ENCODE measurements around the gene KLRF2.
"Not testable (repeated sequence)": the region's sequence is repeated elsewhere in the genome, so short reads cannot be mapped to it uniquely, and the experiment has no call there.

Gene KLRF2

GRCh38 chr12:9872162-9872561 lies 9.1 kb upstream of the KLRF2 start:
- no peaks in the 10 kb centered on the region for H3K4me1 ChIP-seq
- peaks cover 5% of the 10 kb centered on the region for H3K27me3 ChIP-seq
- TF ChIP-seq CTCF (IDR thresholded peaks at IDR 0.05; ENCODE audit: low read depth, low read length): no peak
- no peak for DNase-seq
- no peak overlapping the region for H3K4me3 ChIP-seq (ENCODE audit: low read depth, low read length)
- no peaks in the 10 kb centered on the region for H3K9me3 ChIP-seq
- no peaks in the 10 kb centered on the region for H3K36me3 ChIP-seq

GRCh38 chr12:9872742-9873141 lies 8.5 kb upstream of the KLRF2 start:
- TF ChIP-seq CTCF (IDR thresholded peaks at IDR 0.05; ENCODE audit: low read depth, low read length): no peak
- Histone ChIP-seq H3K4me1 (no peaks in the 10 kb centered on the region), H3K27me3 (peaks cover 5% of the 10 kb centered on the region), H3K4me3 (ENCODE audit: low read depth, low read length) (no peak overlapping the region), H3K36me3 (no peaks in the 10 kb centered on the region), H3K9me3 (no peaks in the 10 kb centered on the region)
- DNase-seq: no peak

GRCh38 chr12:9876120-9876519 lies 5.2 kb upstream of the KLRF2 start:
- H3K4me1 ChIP-seq; H3K27me3 ChIP-seq; H3K9me3 ChIP-seq; H3K36me3 ChIP-seq; H3K4me3 ChIP-seq (ENCODE audit: low read depth, low read length); DNase-seq: not testable (repeated sequence)

GRCh38 chr12:9880532-9881078 lies 684 bp upstream of the KLRF2 start:
- no peaks in the 10 kb centered on the region for H3K36me3 ChIP-seq
- H3K4me3 ChIP-seq (ENCODE audit: low read depth, low read length): no peak overlapping the region
- TF ChIP-seq CTCF (IDR thresholded peaks at IDR 0.05; ENCODE audit: low read depth, low read length): no peak
- H3K4me1 ChIP-seq: no peaks in the 10 kb centered on the region
- no peak for DNase-seq
- H3K9me3 ChIP-seq: no peaks in the 10 kb centered on the region
- H3K27me3 ChIP-seq: no peaks in the 10 kb centered on the region

GRCh38 chr12:9881988-9882387 lies 699 bp downstream of the KLRF2 start:
- Histone ChIP-seq H3K9me3 (no peaks in the 10 kb centered on the region), H3K36me3 (no peaks in the 10 kb centered on the region), H3K27me3 (no peaks in the 10 kb centered on the region), H3K4me1 (no peaks in the 10 kb centered on the region), H3K4me3 (ENCODE audit: low read depth, low read length) (no peak overlapping the region)
- no peak for DNase-seq
- no peak for TF ChIP-seq CTCF (IDR thresholded peaks at IDR 0.05; ENCODE audit: low read depth, low read length)

- TF ChIP-seq CTCF (IDR thresholded peaks at IDR 0.05; ENCODE audit: low read depth, low read length): no peak
- H3K4me3 ChIP-seq (ENCODE audit: low read depth, low read length): no peak overlapping the region
- H3K36me3 ChIP-seq: no peaks in the 10 kb centered on the region
- no peaks in the 10 kb centered on the region for H3K4me1 ChIP-seq
- no peak for DNase-seq
- no peaks in the 10 kb centered on the region for H3K9me3 ChIP-seq
- no peaks in the 10 kb centered on the region for H3K27me3 ChIP-seq
These were observed 1.9 kb downstream of the KLRF2 start for GRCh38 chr12:9883175-9883574.
